Measurements from ENCODE around the gene CLDN25.
A peak's percentile ranks its signal among the peaks of the same experiment; 100 is the strongest.

CLDN25 gene

GRCh38 chr11:113773416-113774173, 6.0 kb upstream of the CLDN25 start, which contains the start of gene ZW10 (continued):
- TF ChIP-seq ZNF555 (tag by site-specific recombination; conservative IDR thresholded peaks at IDR 0.05) (no peak), ZNF341 (tag by site-specific recombination; IDR thresholded peaks at IDR 0.05; ENCODE audit: low read depth) (peak; percentile 51; the same call in 1 of the 2 replicates), ZBTB44 (tag by site-specific recombination; IDR thresholded peaks at IDR 0.05) (0 out of 2 replicates have a peak, but pooled peaks have one; percentile 8), ZNF501 (tag by site-specific recombination; IDR thresholded peaks at IDR 0.05) (no peak), ZNF280C (tag by site-specific recombination; IDR thresholded peaks at IDR 0.05) (no peak), AEBP2 (tag by site-specific recombination; IDR thresholded peaks at IDR 0.05; ENCODE audit: borderline replicate concordance) (no peak), ZNF701 (tag by site-specific recombination; IDR thresholded peaks at IDR 0.05) (no peak), YY2 (tag by site-specific recombination; IDR thresholded peaks at IDR 0.05) (no peak), ZNF560 (tag by site-specific recombination; IDR thresholded peaks at IDR 0.05; ENCODE audit: borderline replicate concordance) (no peak), PRDM4 (tag by site-specific recombination; IDR thresholded peaks at IDR 0.05) (no peak; the same call in 1 of the 2 replicates), ZNF248 (tag by site-specific recombination; IDR thresholded peaks at IDR 0.05) (no peak), ZNF654 (tag by site-specific recombination; IDR thresholded peaks at IDR 0.05; ENCODE audit: low read depth) (peak; percentile 38; the same call in 1 of the 2 replicates), ZNF354C (tag by site-specific recombination; IDR thresholded peaks at IDR 0.05; ENCODE audit: borderline replicate concordance, low read depth) (no peak), ZBTB11 (tag by site-specific recombination; conservative IDR thresholded peaks at IDR 0.05; ENCODE audit: low read depth) (no peak), ZBTB20 (tag by site-specific recombination; IDR thresholded peaks at IDR 0.05) (peak; percentile 84), OVOL3 (tag by site-specific recombination; IDR thresholded peaks at IDR 0.05) (0 out of 2 replicates have a peak, but pooled peaks have one; percentile 40), ZXDB (tag by site-specific recombination; IDR thresholded peaks at IDR 0.05) (peak; percentile 31), ZNF530 (tag by site-specific recombination; IDR thresholded peaks at IDR 0.05; ENCODE audit: low read depth) (no peak), ZNF223 (tag by site-specific recombination; IDR thresholded peaks at IDR 0.05) (0 out of 2 replicates have a peak, but pooled peaks have one; percentile 32), ZNF510 (tag by site-specific recombination; IDR thresholded peaks at IDR 0.05; ENCODE audit: insufficient replicate concordance) (no peak), BCL6B (tag by site-specific recombination; IDR thresholded peaks at IDR 0.05) (no peak), SP7 (tag by site-specific recombination; IDR thresholded peaks at IDR 0.05) (no peak), YY1 (tag by site-specific recombination; IDR thresholded peaks at IDR 0.05) (no peak), ZNF658 (tag by site-specific recombination; IDR thresholded peaks at IDR 0.05) (no peak), ZSCAN30 (tag by site-specific recombination; IDR thresholded peaks at IDR 0.05) (no peak), REPIN1 (tag by site-specific recombination; IDR thresholded peaks at IDR 0.05; ENCODE audit: low read depth) (peak; percentile 91), ZNF76 (tag by site-specific recombination; IDR thresholded peaks at IDR 0.05; ENCODE audit: borderline replicate concordance, low read depth) (peak; percentile 96)

All from HEK293 (cell line).